Spleen (tissue), 7 donors: ENCODE results near the gene MOGAT2.

ENCODE experiments used
- POLR2A ChIP-seq, 3 donors: fragments of 450-650 bp; IDR thresholded peaks; one replicate each; pipeline ENCODE4 v1.5.1; 2017; ENCODE audit warnings: antibody characterized with exemption in 3 of 3, mild to moderate bottlenecking in 1 of 3
- POLR2AphosphoS5 ChIP-seq, 3 donors: sonication (generic); formaldehyde crosslinking; IDR thresholded peaks; one replicate each; pipeline ENCODE4 v1.5.1; 2017; ENCODE audit warnings: antibody characterized with exemption in 3 of 3
- TF ChIP-seq, protein P1 (sequence below), 11 experiments: fragments of 200-600 bp in 7 of 11; fragments of 450-650 bp in 4 of 11; sonication (generic) in 4 of 11; IDR thresholded peaks in 8 of 11; conservative IDR thresholded peaks in 3 of 11; 1 replicate in 7 of 11; 2 replicates in 4 of 11; pipeline versions ENCODE4 v1.4.0 to v1.8.0; 2016 to 2021; ENCODE audit warnings: antibody characterized with exemption in 11 of 11, inconsistent platforms in 4 of 11, mild to moderate bottlenecking in 1 of 11
- donor health status: DM: no; HTN: no; CAD: no; lungs with moderate emphysema.
- donor health status: DM: no; HTN: no; CAD: no.
- donor health status: DM: no; HTN: no; CAD: no.

DNA sequence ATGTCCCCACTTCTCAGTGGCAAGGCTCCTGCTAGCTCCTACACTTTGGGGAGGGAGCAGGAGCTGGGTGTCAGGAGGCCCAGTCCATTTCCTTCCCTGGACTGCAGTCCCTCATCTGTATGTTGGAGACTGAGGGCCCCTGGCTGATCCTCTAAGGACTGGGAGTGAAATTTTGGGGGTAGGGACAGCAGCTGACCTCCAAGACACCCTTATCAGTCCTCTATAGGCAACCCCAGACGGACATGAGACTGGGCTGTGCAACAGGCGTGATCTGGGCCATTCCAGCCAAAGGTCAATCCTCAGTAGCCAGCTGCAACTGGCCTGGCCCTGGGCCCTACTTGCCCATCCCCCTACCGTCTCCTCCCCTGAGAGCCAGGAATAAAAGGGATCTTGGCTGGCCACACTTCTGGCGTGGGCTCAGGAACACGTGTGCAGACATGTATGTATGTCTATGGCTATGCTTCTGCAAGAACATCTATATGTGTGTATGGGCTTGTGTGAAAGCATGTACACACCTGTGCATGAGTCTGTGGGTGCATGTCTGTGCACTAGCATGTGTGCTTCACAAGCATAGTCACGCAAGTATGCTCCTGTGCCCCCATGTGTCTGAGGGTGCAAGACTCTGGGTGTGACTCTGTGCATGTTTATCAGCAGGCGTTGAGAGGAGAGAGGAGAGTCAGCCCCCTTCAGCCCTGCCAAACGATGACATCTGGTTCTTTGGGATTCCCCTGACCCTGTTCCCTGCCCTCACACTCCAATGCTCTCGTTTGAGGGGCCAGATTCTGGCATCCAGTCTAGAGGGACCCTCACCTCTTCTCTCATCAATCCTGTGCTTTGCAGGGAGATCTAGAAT is 26.3 kb downstream of the MOGAT2 start:
- TF ChIP-seq, protein P1, sequence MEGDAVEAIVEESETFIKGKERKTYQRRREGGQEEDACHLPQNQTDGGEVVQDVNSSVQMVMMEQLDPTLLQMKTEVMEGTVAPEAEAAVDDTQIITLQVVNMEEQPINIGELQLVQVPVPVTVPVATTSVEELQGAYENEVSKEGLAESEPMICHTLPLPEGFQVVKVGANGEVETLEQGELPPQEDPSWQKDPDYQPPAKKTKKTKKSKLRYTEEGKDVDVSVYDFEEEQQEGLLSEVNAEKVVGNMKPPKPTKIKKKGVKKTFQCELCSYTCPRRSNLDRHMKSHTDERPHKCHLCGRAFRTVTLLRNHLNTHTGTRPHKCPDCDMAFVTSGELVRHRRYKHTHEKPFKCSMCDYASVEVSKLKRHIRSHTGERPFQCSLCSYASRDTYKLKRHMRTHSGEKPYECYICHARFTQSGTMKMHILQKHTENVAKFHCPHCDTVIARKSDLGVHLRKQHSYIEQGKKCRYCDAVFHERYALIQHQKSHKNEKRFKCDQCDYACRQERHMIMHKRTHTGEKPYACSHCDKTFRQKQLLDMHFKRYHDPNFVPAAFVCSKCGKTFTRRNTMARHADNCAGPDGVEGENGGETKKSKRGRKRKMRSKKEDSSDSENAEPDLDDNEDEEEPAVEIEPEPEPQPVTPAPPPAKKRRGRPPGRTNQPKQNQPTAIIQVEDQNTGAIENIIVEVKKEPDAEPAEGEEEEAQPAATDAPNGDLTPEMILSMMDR (IDR thresholded peaks at IDR 0.05 in 8 of 11, conservative IDR thresholded peaks at IDR 0.05 in 3 of 11): no peak
- TF ChIP-seq POLR2AphosphoS5 (IDR thresholded peaks at IDR 0.05) (no peak), POLR2A (IDR thresholded peaks at IDR 0.05) (no peak)
